22Rv1 (cell line): ENCODE data around the gene LPIN1.

Experiments used
- H3K27ac ChIP-seq: fragments of 450-650 bp; 2 replicates; pipeline ENCODE4 v1.5.1; 2017
- CTCF ChIP-seq: fragments of 450-650 bp; IDR thresholded peaks from 2 replicates; pipeline ENCODE4 v1.5.1; 2017; ENCODE audit warnings: mild to moderate bottlenecking
- ZFX ChIP-seq: fragments of 450-650 bp; IDR thresholded peaks from 2 replicates; pipeline ENCODE4 v1.6.1; 2017; ENCODE audit warnings: antibody characterized with exemption, borderline replicate concordance

LPIN1 gene

GRCh38 chr2:11716689-11717321 lies 29.6 kb upstream of the LPIN1 start:
- TF ChIP-seq ZFX (no peak), CTCF (no peak)
- H3K27ac ChIP-seq: no peak overlapping the region

- TF ChIP-seq ZFX: no peak
- TF ChIP-seq CTCF: no peak
- no peak overlapping the region for H3K27ac ChIP-seq
Measured at GRCh38 chr2:11717623-11718022, 28.8 kb upstream of the LPIN1 start.

GRCh38 chr2:11718606-11719005 lies 27.8 kb upstream of the LPIN1 start:
- H3K27ac ChIP-seq: no peak overlapping the region
- TF ChIP-seq ZFX (no peak), CTCF (no peak)

DNA sequence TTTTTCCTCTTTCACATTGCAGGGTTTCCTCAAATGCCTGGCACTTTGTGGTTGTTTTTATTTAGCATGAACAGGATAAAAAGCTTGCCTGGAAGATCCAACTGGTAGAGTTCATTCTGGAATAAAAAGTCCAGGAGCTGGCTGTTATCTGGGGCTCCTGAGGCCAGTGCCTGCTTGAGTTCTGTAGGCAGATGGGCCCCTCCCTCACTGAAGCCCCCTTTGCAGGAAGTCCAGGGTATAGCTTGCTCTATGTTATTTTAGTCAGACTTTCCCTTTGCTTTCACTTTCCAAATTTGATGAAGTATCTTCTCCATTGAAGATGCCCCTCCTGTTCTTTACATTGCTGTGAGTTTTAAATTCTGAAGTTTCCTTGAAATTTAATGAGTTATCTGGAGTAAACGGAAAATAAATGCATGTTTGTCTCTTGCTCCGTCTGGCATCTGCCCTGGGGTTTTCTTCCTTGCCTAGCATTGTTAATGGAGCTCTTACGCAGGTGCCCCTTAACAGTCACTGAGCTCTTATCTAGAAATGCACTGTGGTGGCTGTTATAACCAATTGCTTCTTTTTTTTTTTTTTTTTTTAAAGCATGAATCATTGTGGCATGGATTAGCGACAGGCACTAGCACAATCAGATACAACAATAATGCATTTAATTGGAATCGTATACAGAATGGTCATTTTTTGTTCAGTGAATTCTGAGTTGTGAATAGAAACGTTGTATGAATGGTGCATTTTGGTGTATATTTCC lies 27.0 kb upstream of the LPIN1 start:
- no peak overlapping the region for H3K27ac ChIP-seq
- TF ChIP-seq ZFX (no peak), CTCF (no peak)

DNA sequence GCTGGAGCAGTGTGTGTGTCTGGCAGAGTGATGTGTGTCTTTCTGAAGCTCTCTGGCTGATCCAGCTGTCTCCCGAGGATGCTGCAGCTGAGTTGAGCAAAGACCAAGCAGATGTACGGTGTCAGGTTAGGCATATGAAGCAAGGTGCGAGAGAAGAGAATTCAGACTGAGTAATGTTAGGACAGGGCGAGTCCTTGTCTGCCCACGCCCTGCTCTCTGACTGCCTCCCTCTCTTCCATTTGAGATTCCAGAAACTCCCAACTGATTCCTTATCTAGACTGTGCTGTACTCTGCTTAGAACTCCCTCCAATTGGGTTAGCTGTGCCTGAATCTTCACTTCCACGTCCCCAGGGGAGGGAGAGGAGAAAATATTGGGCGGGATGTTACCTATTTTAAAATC lies 25.7 kb upstream of the LPIN1 start:
- H3K27ac ChIP-seq: no peak overlapping the region
- no peak for TF ChIP-seq CTCF
- no peak for TF ChIP-seq ZFX

DNA sequence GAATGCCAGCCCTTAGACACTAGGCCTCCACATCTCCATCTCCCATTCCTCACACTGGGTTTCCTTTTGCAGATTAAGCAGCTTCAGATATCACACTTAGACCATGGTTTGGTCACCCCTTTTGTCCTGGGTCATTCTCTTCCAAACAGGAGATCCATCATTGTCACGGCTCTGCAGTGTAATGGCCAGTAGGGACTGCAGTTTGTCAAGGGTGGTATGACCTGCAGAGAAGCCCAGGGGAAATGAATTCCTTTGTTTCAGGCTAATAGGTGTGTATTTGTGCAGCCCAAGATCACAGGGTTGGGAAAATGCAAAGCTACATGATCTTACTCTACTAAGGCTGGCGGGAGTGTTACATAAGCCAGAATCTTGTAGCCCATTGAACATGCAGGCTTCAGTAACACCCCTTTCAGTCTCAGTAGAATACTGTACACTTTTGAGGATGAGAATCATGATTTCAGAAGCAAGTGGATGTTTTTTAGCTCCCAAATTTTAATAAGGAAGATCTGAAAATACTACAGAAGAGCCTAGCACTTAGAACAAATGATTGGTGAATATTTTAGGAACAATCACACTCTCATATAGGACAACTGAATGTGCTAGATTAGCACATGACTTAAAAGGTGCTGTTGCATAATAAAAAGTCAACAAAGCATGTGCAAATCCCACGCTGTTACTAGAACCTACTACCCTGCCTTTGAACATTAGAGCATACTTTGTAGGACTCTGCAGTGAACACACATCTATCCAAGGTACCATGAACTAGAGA lies 24.0 kb upstream of the LPIN1 start:
- H3K27ac ChIP-seq: no peak overlapping the region
- no peak for TF ChIP-seq ZFX
- TF ChIP-seq CTCF: no peak

DNA sequence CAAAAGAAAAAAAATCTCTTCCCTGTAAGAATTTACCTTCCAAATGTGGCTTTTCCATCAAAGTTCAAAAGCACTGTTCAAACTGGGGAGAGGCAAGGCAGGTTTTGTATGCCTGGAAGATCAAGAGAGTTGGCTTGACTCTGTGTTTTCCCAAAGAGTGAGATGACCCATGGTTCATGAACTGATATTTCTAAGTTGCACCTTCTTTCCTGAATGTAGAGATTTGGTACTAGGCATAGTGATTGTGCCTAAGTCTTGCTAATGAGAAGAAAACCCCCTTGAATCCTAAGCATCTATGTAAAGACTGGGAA lies 23.4 kb upstream of the LPIN1 start:
- H3K27ac ChIP-seq: no peak overlapping the region
- no peak for TF ChIP-seq ZFX
- TF ChIP-seq CTCF: no peak
